Stomach (tissue), 9 donors: ENCODE results near the gene COQ8B. TPM values are rescaled to one million over a fixed set of nuclear protein-coding genes. Genes with fewer than 3 reads are reported as not detected.

Source experiments
- DNase-seq, 2 donors: peaks; one replicate each; pipeline versions ENCODE4 v3.0.0 to v3.0.0-alpha.2; 2013 to 2019
- H3K27ac ChIP-seq, 5 donors: fragments of 200-600 bp in 4 of 5; sonication (generic) in 4 of 5; one replicate each; pipeline ENCODE4 v1.5.1; 2013 to 2019; ENCODE audit warnings: mild to moderate bottlenecking in 1 of 5, moderate library complexity in 1 of 5
- H3K27me3 ChIP-seq, 3 donors: fragments of 200-600 bp; sonication (generic); one replicate each; pipeline ENCODE4 v1.5.1; 2017 to 2019; ENCODE audit warnings: mixed run types in 1 of 3
- H3K36me3 ChIP-seq, 4 donors: fragments of 200-600 bp; sonication (generic); 1 replicate in 3 of 4; 2 replicates in 1 of 4; pipeline ENCODE4 v1.5.1; 2016 to 2019
- H3K4me1 ChIP-seq, 4 donors: fragments of 200-600 bp; sonication (generic); one replicate each; pipeline ENCODE4 v1.5.1; 2016 to 2019
- H3K4me3 ChIP-seq, 4 donors: fragments of 200-600 bp; sonication (generic) in 3 of 4; one replicate each; pipeline ENCODE4 v1.5.1; 2016 to 2019; ENCODE audit warnings: mild to moderate bottlenecking in 1 of 4
- H3K9me3 ChIP-seq, 4 donors: fragments of 200-600 bp; sonication (generic); one replicate each; pipeline ENCODE4 v1.5.1; 2016 to 2019
- EP300 ChIP-seq: sonication (generic); formaldehyde crosslinking; IDR thresholded peaks from one replicate; pipeline ENCODE4 v1.6.1; 2017; ENCODE audit warnings: antibody characterized with exemption
- POLR2A ChIP-seq, 4 donors: fragments of 450-650 bp; IDR thresholded peaks; one replicate each; pipeline ENCODE4 v1.6.1; 2016; ENCODE audit warnings: antibody characterized with exemption in 4 of 4, control low read depth in 2 of 4, mild to moderate bottlenecking in 1 of 4, moderate library complexity in 1 of 4
- POLR2AphosphoS5 ChIP-seq, 3 donors: sonication (generic); formaldehyde crosslinking; IDR thresholded peaks; one replicate each; pipeline ENCODE4 v1.6.1; 2016; ENCODE audit warnings: antibody characterized with exemption in 3 of 3
- WGBS, 5 donors: extraction: QIAGEN DNeasy Blood & Tissue Kit in 3 of 5; methylation state at CpG; one replicate each; pipeline versions ENCODE4 v1.1.5 to v1.1.7; 2013 to 2018; 5-methylcytosine and 5-hydroxymethylcytosine counted together
- intact Hi-C: fragments of 100-400 bp; cut with DNase I; formaldehyde crosslinking; loops from one replicate; pipeline ENCODE4 v1.15.1; 2023; ENCODE audit warnings: low total_unique reads
- polyA plus RNA-seq, 3 donors: library from polyadenylated mRNA; stranded (reverse); fragments of 200-250 nt; gene quantifications; one replicate each; pipeline ENCODE4 v1.2.3, GENCODE V29; 2013
- total RNA-seq, 5 donors: library from RNA; depleted of rRNA; stranded (reverse); fragments of >200 nt; gene quantifications; one replicate each; pipeline versions ENCODE4 v1.1.0 to v1.2.3, GENCODE V29; 2014 to 2016
- TF ChIP-seq, protein P1 (sequence below), 7 experiments: fragments of 450-650 bp in 4 of 7; fragments of 200-600 bp in 3 of 7; sonication (generic) in 3 of 7; IDR thresholded peaks; one replicate each; pipeline ENCODE4 v1.5.1; 2016 to 2019; ENCODE audit warnings: antibody characterized with exemption in 7 of 7, control low read depth in 2 of 7, mild to moderate bottlenecking in 1 of 7
- donor health status: healthy with polysubstance abuse.
- donor health status: Bipolar disorder and iron deficiency.
- donor health status: healthy.

COQ8B gene
- total and polyA plus RNA-seq, 8 donors, result 26.9 to 91.5 (median 41.9) TPM

DNA sequence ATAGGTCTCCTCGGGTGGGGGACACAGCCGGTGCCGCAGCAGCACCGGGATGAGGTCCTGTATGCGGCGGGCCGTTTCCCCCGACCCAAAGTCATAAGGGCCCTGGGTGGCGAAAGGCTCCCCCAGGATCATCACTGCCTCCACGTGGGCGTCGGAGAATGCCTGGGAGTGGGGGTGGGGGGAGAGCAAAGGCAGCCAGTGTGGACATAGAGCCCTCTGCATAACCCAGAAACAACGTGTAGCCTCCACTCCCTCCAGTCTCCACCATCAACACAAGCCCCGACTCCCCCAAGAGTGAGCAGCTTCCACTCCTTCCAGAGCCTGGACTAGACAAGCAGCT, 24.5 kb downstream of the COQ8B start:
- TF ChIP-seq POLR2A (IDR thresholded peaks at IDR 0.05) (no peak), EP300 (no peak), POLR2AphosphoS5 (IDR thresholded peaks at IDR 0.05) (no peak)
- TF ChIP-seq, protein P1, sequence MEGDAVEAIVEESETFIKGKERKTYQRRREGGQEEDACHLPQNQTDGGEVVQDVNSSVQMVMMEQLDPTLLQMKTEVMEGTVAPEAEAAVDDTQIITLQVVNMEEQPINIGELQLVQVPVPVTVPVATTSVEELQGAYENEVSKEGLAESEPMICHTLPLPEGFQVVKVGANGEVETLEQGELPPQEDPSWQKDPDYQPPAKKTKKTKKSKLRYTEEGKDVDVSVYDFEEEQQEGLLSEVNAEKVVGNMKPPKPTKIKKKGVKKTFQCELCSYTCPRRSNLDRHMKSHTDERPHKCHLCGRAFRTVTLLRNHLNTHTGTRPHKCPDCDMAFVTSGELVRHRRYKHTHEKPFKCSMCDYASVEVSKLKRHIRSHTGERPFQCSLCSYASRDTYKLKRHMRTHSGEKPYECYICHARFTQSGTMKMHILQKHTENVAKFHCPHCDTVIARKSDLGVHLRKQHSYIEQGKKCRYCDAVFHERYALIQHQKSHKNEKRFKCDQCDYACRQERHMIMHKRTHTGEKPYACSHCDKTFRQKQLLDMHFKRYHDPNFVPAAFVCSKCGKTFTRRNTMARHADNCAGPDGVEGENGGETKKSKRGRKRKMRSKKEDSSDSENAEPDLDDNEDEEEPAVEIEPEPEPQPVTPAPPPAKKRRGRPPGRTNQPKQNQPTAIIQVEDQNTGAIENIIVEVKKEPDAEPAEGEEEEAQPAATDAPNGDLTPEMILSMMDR (IDR thresholded peaks at IDR 0.05), result no peak
- DNase-seq, result no peak
- peaks cover 24 to 46% (median 37%) of the 10 kb centered on the region in 4 donors for H3K4me1 ChIP-seq
- no peaks in the 10 kb centered on the region for H3K27me3 ChIP-seq
- peak overlapping the region in 4 of 5 donors; percentile 84 to 93 (median 88) for H3K27ac ChIP-seq
- H3K4me3 ChIP-seq, result no peak overlapping the region
- intact Hi-C loops, result no loop called here
- WGBS, 5 donors, result 82 to 90% (median 88%) methylated on average over 13 to 14 of the region's 14 CpGs
- peaks cover 0 to 56% (median 55%) of the 10 kb centered on the region in 4 donors for H3K36me3 ChIP-seq
- H3K9me3 ChIP-seq, result no peaks in the 10 kb centered on the region

DNA sequence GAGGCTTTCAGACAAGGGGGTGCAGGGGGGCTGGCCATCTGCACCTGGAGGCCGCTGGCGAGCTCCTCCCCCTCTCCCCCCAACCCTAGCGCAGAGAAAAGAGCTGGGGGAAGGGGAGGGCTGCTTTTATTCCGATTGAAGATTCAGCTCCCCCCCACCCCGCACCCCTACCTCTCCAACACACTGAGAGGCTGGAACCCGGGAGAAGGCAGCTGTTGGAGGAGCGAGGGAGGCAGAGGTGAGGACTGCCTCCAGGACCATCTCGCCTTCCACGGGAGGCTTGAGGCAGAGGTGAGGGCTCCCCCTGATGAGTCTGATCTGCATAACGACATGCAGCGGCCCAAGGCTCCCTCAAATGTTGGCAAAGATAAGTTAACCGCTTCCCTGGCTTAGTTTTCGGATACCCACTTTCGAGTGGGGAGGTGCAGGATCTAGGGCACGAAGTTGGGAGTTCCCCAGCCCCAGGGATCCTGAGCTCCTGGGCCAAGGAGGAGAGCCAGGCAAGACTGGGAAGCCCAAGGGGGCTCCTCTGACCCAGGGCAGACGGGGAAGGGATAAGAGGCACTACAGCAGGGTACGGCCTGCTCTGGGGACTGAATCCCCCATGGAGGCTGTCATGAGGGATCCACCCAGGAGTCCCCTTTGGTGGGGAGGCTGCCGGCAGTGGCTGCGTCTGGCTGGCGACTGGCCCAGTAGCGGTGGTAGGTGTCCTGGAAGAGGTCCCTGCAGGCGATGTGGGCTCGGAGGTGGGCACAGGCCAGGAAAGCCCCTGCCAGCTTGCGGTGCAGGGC, 25.1 kb downstream of the COQ8B start:
- Histone ChIP-seq H3K27ac (peak overlapping the region; percentile 73 to 93 (median 87)), H3K9me3 (no peaks in the 10 kb centered on the region), H3K4me1 (peaks cover 25 to 51% (median 38%) of the 10 kb centered on the region in 4 donors), H3K36me3 (peaks cover 2 to 55% (median 53%) of the 10 kb centered on the region in 4 donors), H3K27me3 (no peaks in the 10 kb centered on the region), H3K4me3 (peak overlapping the region; percentile 59 to 74 (median 69))
- TF ChIP-seq POLR2AphosphoS5 (IDR thresholded peaks at IDR 0.05), result no peak
- no peak for DNase-seq
- intact Hi-C loops, result no loop called here
- 67 to 76% (median 73%) methylated on average over 15 to 24 of the region's 24 CpGs for WGBS, 5 donors

DNA sequence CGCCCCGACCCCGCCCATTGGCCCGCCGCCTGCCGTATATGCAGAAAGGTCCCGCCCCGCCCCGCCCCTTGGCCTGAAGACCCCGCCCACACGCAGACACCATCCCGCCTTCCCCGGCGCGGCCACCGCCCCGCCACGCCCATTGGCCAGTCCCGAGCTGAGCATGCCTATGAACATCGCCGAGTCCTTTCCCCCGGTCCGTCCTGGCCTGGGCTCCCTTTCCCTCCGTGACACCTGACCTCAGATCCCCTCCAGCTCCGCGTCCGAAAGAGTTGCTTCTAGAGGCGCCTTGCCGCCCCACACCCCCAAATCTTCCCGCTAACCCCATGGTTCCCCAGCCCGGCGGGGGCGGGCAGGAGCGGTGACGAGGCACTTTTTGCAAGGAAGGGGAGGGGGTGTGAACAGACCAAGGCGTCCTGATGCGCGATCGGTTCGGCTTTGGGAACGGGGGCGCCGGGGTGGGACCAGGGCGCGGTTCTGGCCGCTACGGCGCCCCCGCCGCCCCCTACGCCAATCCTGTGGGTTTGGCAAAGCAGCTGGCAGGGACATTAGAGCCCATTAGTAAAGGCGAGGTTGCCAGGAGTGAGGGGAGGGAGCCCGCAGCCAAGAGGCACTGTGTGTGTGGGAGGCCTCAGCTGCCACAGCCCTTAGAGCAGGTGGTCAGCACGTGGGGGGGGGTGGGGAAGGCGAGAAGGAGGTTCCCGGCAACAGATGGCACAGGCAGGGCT, 25.8 kb downstream of the COQ8B start:
- TF ChIP-seq POLR2A (IDR thresholded peaks at IDR 0.05) (no peak), POLR2AphosphoS5 (IDR thresholded peaks at IDR 0.05) (peak; percentile 5 to 70 (median 54)), EP300 (peak; percentile 75)
- TF ChIP-seq, protein P1 (IDR thresholded peaks at IDR 0.05), result no peak
- WGBS, 5 donors, result 1 to 5% (median 2%) methylated on average over 30 to 56 of the region's 56 CpGs
- intact Hi-C loops, result no loop called here

DNA sequence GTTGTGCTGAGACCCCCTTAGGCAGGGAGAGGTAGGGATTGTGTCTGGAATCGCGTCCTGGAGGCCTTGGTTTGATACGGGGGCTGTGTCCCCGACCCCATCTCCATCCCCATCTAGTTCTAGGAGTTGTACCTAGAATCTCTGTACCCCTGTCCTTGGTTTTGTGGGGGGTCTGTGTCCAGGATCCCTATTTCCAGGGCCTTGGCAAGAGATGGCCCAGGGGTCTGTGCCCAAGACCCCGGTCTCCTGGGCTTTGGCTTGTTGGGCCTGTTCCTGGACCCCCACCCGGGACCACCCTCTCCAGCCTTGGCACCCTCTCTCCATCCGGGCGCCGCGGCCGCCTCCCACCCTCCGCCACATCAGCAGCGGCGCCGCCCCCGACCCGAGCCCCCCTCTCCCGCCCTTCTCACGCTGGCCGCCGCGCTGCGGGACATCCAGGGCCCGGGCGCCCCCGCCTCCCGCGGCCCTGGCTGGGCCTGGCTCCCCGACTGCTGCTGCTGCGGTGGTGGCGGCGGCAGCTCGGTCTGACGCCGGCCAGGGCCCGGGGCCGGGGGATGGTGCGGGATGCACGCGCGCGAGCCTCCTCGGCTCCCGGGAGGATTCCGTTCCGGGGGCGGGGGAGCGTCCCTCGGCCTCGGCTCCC, 26.5 kb downstream of the COQ8B start, which contains the start of gene NUMBL:
NUMBL (minus strand) TSS at position 602 of the 643 bp plus-strand sequence; CDS start at position 434, 168 bp downstream.
- 4 to 16% (median 4%) methylated on average over 8 to 49 of the region's 50 CpGs for WGBS, 5 donors
- no peak for DNase-seq
- no peaks in the 10 kb centered on the region for H3K9me3 ChIP-seq
- H3K27ac ChIP-seq, result peak within 1 kb of the TSS; percentile 73 to 93 (median 87)
- no peaks in the 10 kb centered on the region for H3K27me3 ChIP-seq
- intact Hi-C loops, result no loop called here
- peaks cover 14 to 55% (median 53%) of the 10 kb centered on the region in 4 donors for H3K36me3 ChIP-seq
- TF ChIP-seq POLR2A (IDR thresholded peaks at IDR 0.05), result no peak
- TF ChIP-seq, protein P1 (IDR thresholded peaks at IDR 0.05), result no peak
- no peak for TF ChIP-seq EP300
- TF ChIP-seq POLR2AphosphoS5 (IDR thresholded peaks at IDR 0.05), result no peak
- peaks cover 25 to 51% (median 38%) of the 10 kb centered on the region in 4 donors for H3K4me1 ChIP-seq
- peak within 1 kb of the TSS; percentile 59 to 74 (median 69) for H3K4me3 ChIP-seq

More for the DNA sequence above, 25.8 kb downstream of the COQ8B start:
- Histone ChIP-seq H3K27me3 (no peaks in the 10 kb centered on the region), H3K4me3 (peak overlapping the region; percentile 59 to 74 (median 69)), H3K27ac (peak overlapping the region; percentile 73 to 93 (median 87)), H3K9me3 (no peaks in the 10 kb centered on the region), H3K4me1 (peaks cover 25 to 51% (median 38%) of the 10 kb centered on the region in 4 donors), H3K36me3 (peaks cover 7 to 55% (median 53%) of the 10 kb centered on the region in 4 donors)
- peak; percentile 96 to 98 for DNase-seq
